ENCODE results near the gene FGF23.

DNA sequence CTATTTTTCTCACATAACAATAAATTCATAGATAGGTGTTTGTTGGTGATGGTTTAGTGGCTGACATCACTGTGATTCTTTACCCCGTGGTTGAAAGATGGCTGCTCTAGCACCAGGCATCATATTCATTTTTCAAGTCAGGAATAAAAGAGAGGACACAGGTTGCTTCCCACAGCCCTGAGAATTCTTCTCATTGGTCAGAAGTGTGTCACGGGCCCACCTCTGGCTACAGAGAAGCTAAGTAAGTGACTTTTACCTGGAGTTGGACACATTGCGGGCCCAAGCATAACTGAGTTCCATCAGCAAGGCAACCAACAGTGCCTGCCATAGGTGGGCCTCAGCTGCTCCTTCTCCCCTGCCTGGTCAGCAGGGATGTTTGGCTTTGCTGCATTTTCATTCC is 27.6 kb upstream of the FGF23 start:
- TF ChIP-seq, protein P1, sequence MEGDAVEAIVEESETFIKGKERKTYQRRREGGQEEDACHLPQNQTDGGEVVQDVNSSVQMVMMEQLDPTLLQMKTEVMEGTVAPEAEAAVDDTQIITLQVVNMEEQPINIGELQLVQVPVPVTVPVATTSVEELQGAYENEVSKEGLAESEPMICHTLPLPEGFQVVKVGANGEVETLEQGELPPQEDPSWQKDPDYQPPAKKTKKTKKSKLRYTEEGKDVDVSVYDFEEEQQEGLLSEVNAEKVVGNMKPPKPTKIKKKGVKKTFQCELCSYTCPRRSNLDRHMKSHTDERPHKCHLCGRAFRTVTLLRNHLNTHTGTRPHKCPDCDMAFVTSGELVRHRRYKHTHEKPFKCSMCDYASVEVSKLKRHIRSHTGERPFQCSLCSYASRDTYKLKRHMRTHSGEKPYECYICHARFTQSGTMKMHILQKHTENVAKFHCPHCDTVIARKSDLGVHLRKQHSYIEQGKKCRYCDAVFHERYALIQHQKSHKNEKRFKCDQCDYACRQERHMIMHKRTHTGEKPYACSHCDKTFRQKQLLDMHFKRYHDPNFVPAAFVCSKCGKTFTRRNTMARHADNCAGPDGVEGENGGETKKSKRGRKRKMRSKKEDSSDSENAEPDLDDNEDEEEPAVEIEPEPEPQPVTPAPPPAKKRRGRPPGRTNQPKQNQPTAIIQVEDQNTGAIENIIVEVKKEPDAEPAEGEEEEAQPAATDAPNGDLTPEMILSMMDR (IDR thresholded peaks at IDR 0.05), result no peak
- TF ChIP-seq POLR2A (IDR thresholded peaks at IDR 0.05), result no peak
